ENCODE measurements around the gene TYW1.
"Not testable (repeated sequence)": the region's sequence is repeated elsewhere in the genome, so short reads cannot be mapped to it uniquely, and the experiment has no call there.

The TYW1 gene

DNA sequence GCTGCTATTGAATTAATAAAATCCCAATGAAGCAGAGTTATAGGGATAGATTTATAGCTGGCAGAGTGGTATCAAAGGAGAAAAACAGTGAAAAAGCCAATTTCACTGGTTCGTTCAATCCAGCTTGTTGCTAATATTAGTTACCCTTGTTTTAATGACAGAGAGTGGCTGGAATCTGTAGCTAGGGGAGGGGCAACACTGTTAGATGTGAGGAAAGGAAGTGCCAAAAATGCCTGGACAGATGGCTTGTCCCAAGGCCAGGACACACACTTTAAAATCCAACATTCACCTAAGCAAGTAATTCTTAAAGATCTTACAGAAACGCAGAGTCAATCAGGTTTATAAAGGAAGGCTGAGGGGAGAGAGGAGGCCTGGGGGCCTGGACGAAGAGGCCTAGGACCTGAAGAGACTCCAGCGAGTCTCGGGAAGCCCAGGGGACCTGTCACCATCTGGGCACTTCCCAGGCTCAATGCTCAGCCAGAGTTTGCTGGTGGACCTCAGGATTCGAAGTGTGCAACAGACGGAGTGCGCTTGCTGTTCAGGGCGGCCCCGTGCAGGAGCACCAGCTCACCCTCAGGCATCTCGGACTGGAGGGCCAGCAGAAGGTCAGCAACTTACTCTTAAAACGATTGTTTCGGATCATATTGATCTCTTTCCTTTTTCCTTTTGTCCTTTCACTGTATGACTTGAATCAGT, 38.9 kb upstream of the TYW1 start:
- H3K4me3 ChIP-seq (ENCODE audit: low read length): no peak overlapping the region
- DNase-seq (ENCODE audit: low read depth): no peak
- TF ChIP-seq, protein P1, sequence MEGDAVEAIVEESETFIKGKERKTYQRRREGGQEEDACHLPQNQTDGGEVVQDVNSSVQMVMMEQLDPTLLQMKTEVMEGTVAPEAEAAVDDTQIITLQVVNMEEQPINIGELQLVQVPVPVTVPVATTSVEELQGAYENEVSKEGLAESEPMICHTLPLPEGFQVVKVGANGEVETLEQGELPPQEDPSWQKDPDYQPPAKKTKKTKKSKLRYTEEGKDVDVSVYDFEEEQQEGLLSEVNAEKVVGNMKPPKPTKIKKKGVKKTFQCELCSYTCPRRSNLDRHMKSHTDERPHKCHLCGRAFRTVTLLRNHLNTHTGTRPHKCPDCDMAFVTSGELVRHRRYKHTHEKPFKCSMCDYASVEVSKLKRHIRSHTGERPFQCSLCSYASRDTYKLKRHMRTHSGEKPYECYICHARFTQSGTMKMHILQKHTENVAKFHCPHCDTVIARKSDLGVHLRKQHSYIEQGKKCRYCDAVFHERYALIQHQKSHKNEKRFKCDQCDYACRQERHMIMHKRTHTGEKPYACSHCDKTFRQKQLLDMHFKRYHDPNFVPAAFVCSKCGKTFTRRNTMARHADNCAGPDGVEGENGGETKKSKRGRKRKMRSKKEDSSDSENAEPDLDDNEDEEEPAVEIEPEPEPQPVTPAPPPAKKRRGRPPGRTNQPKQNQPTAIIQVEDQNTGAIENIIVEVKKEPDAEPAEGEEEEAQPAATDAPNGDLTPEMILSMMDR (conservative IDR thresholded peaks at IDR 0.05; ENCODE audit: low read depth, low read length): no peak

DNA sequence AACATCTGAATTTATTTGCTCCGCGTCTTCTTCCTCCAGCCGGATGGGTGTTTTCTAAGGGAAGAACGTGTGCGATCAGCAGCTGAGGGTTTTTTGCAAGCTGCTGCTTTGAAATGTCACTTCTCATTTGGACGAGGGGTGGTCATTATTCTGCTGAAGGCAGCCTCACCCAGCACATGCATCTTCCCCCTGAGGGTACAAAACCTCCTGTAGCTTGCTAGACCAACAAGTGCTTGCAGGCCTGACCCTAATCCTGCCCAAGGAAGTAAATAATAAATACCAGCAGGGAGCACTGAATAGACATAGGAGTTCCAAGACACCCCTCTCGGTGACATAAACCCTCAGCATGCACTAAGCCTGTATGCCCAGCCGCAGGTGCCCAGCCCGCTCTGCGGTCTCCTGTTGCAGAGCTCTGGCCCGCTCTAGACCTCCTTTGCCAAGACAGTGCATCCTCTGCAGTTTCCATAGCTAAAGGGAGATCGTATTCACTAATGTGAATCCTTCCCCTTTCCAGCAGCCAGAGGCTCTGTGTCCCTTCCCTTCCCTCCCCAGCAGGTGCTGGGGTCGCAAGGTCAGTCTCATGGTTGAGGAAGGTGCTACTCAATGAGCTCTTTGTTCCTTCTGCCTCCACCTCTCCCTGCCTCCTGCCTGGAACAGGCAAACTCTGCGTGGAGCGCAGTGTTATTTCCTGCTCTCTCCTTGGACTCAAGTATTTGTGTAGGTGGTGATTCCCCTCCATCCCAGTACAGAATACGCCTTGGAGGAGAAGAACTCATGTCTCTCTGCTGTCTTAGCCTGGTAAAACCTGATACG, 37.9 kb upstream of the TYW1 start:
- TF ChIP-seq, protein P1 (conservative IDR thresholded peaks at IDR 0.05; ENCODE audit: low read depth, low read length): no peak
- DNase-seq (ENCODE audit: low read depth): no peak
- no peak overlapping the region for H3K4me3 ChIP-seq (ENCODE audit: low read length)

DNA sequence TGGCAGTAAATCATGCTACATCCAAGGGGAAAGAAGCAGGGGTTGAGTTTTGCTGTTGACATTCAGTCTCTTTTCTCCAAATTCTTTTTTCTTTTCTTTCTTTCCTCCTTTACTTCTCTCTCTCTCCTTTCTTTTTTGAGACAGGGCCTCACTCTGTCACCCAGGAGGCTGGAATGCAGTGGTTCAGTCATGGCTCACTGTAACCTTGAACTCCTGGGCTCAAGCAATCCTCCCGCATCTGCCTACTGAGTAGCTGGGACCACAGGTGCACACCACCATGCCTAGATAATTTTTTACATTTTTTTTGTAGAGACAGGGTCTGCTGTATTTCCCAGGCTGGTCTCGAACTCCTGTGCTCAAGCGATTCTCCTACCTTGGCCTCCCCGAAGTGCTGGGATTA, 36.4 kb upstream of the TYW1 start:
- TF ChIP-seq, protein P1 (conservative IDR thresholded peaks at IDR 0.05; ENCODE audit: low read depth, low read length): no peak
- H3K4me3 ChIP-seq (ENCODE audit: low read length): no peak overlapping the region
- DNase-seq (ENCODE audit: low read depth): no peak

DNA sequence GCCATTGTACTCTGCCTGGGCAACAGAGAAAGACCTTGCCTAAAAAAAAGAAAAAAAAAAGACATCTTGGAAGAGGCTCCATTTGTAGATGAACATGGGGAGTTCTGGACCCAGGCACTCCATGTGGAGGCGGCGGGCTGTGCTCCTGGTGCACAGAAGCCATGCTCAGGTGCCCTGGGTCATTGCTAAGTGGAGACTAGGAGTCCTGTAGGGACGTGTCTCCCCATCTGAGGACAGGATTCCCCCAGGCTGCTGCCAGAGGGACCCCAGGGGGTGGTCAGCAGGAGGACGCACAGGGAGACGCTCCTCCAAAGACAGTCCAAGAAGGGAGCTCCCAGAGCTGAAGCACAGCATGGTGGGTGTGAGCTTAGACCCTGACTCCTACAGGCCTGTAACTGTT, 35.5 kb upstream of the TYW1 start:
- no peak for DNase-seq (ENCODE audit: low read depth)
- TF ChIP-seq, protein P1 (conservative IDR thresholded peaks at IDR 0.05; ENCODE audit: low read depth, low read length): no peak
- no peak overlapping the region for H3K4me3 ChIP-seq (ENCODE audit: low read length)

DNA sequence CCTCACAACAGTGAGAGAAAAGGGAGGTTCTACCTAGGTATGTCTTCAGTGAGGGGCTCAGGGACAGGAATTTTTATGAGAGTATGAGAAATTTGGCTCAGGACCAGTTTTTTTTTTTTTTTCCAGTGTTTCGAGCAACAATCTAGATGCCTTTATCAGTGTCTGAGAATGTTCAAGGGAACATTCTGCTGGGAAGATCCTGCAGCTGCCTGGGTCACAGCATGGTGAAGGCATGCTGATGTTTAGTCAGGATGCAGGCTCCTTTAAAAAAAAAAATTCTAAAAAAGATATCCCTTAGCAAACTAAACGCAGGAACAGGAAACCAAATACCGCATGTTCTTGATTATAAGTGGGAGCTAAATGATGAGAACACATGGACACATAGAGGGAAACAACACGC, 32.2 kb upstream of the TYW1 start:
- DNase-seq (ENCODE audit: low read depth): no peak
- no peak overlapping the region for H3K4me3 ChIP-seq (ENCODE audit: low read length)
- TF ChIP-seq, protein P1 (conservative IDR thresholded peaks at IDR 0.05; ENCODE audit: low read depth, low read length): no peak

DNA sequence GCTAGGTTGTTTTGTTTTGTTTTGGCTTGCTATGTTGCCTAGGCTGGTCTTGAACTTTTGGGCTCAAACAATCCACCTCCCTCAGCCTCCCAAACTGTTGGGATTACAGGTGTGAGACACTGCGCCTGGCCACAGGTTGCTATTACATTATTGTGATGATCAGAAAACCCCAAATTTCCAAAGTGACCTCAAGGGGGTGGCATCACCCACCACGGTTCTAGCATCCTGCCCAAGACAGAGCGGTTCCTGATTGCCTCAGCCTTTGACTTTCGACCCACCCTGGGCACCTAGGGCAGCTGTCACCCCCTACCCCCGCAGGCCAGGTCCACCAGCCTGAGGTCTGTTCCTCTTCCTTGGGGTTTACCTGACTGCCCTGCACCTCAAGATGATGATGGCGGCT, 29.6 kb upstream of the TYW1 start:
- DNase-seq (ENCODE audit: low read depth): no peak
- H3K4me3 ChIP-seq (ENCODE audit: low read length): no peak overlapping the region
- TF ChIP-seq, protein P1 (conservative IDR thresholded peaks at IDR 0.05; ENCODE audit: low read depth, low read length): no peak

DNA sequence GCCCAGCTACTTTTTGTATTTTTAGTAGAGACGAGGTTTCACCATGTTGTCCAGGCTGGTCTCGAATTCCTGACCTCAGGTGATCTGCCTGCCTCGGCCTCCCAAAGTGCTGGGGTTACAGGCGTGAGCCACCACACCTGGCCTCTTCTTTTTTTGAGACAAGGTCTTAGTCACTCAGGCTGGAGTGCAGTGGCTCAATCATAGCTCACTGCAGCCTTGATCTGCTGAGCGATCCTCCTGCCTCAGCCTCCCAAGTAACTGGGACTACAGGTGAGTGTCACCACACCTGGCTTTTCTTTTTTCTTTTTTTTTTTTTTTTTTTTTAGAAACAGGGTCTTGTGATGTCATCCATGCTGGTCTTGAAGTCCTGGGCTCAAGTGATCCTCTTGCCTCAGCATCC, 27.6 kb upstream of the TYW1 start:
- DNase-seq (ENCODE audit: low read depth): not testable (repeated sequence)

More for the DNA sequence above, 27.6 kb upstream of the TYW1 start:
- H3K4me3 ChIP-seq (ENCODE audit: low read length): not testable (repeated sequence)
